CD4-positive, alpha-beta memory T cell (primary cell): ENCODE measurements around the gene GOLGA5. TPM values are rescaled to one million over a fixed set of nuclear protein-coding genes. Genes with fewer than 3 reads are reported as not detected.
"Not testable (repeated sequence)": the region's sequence is repeated elsewhere in the genome, so short reads cannot be mapped to it uniquely, and the experiment has no call there.

Experiments
- CTCF ChIA-PET: fragments of 350-600 bp; sonication (Branson Sonifier 250); formaldehyde crosslinking; loops from one replicate; lab custom pipeline; 2021; ENCODE audit warnings: inconsistent platforms; ENCODE audit not compliant: partially characterized antibody; lab: Charles Lee
- POLR2A ChIA-PET: fragments of 350-600 bp; sonication (Branson Sonifier 250); formaldehyde crosslinking; loops from one replicate; lab custom pipeline; 2021; ENCODE audit not compliant: partially characterized antibody; lab: Charles Lee
- DNase-seq, 5 donors: peaks; one replicate each; pipeline versions ENCODE4 v3.0.0 to v3.0.0-alpha.2; 2020 to 2022; ENCODE audit warnings: mixed read lengths in 1 of 5
- H3K27ac ChIP-seq: one replicate; pipeline ENCODE4 v1.7.0; 2013; ENCODE audit warnings: low read depth, low read length
- H3K27me3 ChIP-seq: 2 replicates; pipeline ENCODE4 v1.7.0; 2013; ENCODE audit warnings: mild to moderate bottlenecking, low read length, moderate library complexity; ENCODE audit not compliant: insufficient read depth
- H3K36me3 ChIP-seq: 2 replicates; pipeline ENCODE4 v1.7.0; 2013; ENCODE audit warnings: mild to moderate bottlenecking, low read length, moderate library complexity; ENCODE audit not compliant: insufficient read depth
- H3K4me1 ChIP-seq: 2 replicates; pipeline ENCODE4 v1.7.0; 2013; ENCODE audit warnings: mild to moderate bottlenecking, low read length, moderate library complexity; ENCODE audit not compliant: insufficient read depth
- H3K4me3 ChIP-seq, 2 donors: one replicate each; pipeline ENCODE4 v1.7.0; 2013; ENCODE audit warnings: low read length in 2 of 2, mild to moderate bottlenecking in 1 of 2
- H3K9me3 ChIP-seq, 2 donors: one replicate each; pipeline ENCODE4 v1.7.0; 2013; ENCODE audit warnings: low read length in 2 of 2, control low read depth in 1 of 2; ENCODE audit not compliant: control insufficient read depth in 1 of 2
- H3K27ac Mint-ChIP-seq, 7 donors: one replicate each; pipeline ENCODE4 v1.8.0; 2020 to 2021; ENCODE audit warnings: mixed read lengths in 7 of 7, mild to moderate bottlenecking in 6 of 7, inconsistent platforms in 3 of 7, moderate library complexity in 3 of 7
- H3K27me3 Mint-ChIP-seq, 2 donors: one replicate each; pipeline ENCODE4 v1.8.0; 2020 to 2021; ENCODE audit warnings: mixed read lengths in 2 of 2
- H3K36me3 Mint-ChIP-seq, 2 donors: one replicate each; pipeline ENCODE4 v1.8.0; 2020 to 2021; ENCODE audit warnings: mixed read lengths in 2 of 2, inconsistent platforms in 1 of 2, mild to moderate bottlenecking in 1 of 2
- H3K4me1 Mint-ChIP-seq, 4 donors: one replicate each; pipeline ENCODE4 v1.8.0; 2020 to 2021; ENCODE audit warnings: mixed read lengths in 4 of 4, mild to moderate bottlenecking in 1 of 4
- H3K4me3 Mint-ChIP-seq, 8 donors: one replicate each; pipeline ENCODE4 v1.8.0; 2020 to 2021; ENCODE audit warnings: mixed read lengths in 8 of 8, mild to moderate bottlenecking in 7 of 8, moderate library complexity in 6 of 8, inconsistent platforms in 3 of 8
- H3K9me3 Mint-ChIP-seq, 8 donors: one replicate each; pipeline ENCODE4 v1.8.0; 2020 to 2021; ENCODE audit warnings: mixed read lengths in 8 of 8, mild to moderate bottlenecking in 5 of 8, inconsistent platforms in 3 of 8, moderate library complexity in 1 of 8
- intact Hi-C: fragments of 100-400 bp; cut with micrococcal nuclease; formaldehyde crosslinking; loops from one replicate; pipeline ENCODE4 v1.15.1; 2023
- polyA plus RNA-seq, 2 donors: library from polyadenylated mRNA; unstranded; fragments of 300-500 nt; fragmentation: Illumina TruSeq; gene quantifications; one replicate each; pipeline ENCODE4 v1.2.3, GENCODE V29; 2021
- total RNA-seq, 2 experiments: library from RNA; stranded (reverse); gene quantifications; one replicate each; pipeline ENCODE4 v1.2.3, GENCODE V29; 2021

The GOLGA5 gene
- total and polyA plus RNA-seq, 4 experiments from 2014 or later, result 18.0 to 29.8 (median 27.1) TPM

- no peaks in the 10 kb centered on the region for H3K27me3 ChIP-seq
- H3K27ac ChIP-seq, result no peak overlapping the region
- Mint-ChIP-seq H3K4me1 (peaks cover 18 to 62% (median 43%) of the 10 kb centered on the region in 4 donors), H3K27me3 (peaks cover 0 to 2% of the 10 kb centered on the region in 2 donors), H3K36me3 (peaks cover 9% of the 10 kb centered on the region in 2 donors), H3K9me3 (peaks cover 0 to 9% (median 4%) of the 10 kb centered on the region in 8 donors), H3K27ac (peak overlapping the region in 6 of 7 donors; percentile 39 to 71 (median 56)), H3K4me3 (peak overlapping the region in 6 of 8 donors; percentile 1 to 69 (median 10))
- no peaks in the 10 kb centered on the region for H3K9me3 ChIP-seq
- intact Hi-C loops, result no loop called here
- no peak overlapping the region for H3K4me3 ChIP-seq
- DNase-seq, result no peak
- H3K36me3 ChIP-seq, result no peaks in the 10 kb centered on the region
- ChIA-PET CTCF (interaction anchor here (1.3 kb wide), 2 partner anchors 8 to 266 kb away, joined by 3 to 4 read pairs; no protein-coding TSS in a partner anchor), POLR2A (interaction anchor here (0.7 to 0.8 kb wide), 2 partner anchors 14 to 51 kb away, joined by 3 read pairs; no protein-coding TSS in a partner anchor)
- peaks cover 61% of the 10 kb centered on the region for H3K4me1 ChIP-seq
Measured at GRCh38 chr14:92847278-92847677, 53.2 kb downstream of the GOLGA5 start.

GRCh38 chr14:92847749-92848148 is 53.6 kb downstream of the GOLGA5 start:
- Mint-ChIP-seq H3K27me3 (peaks cover 0 to 2% of the 10 kb centered on the region in 2 donors), H3K4me1 (peaks cover 19 to 66% (median 45%) of the 10 kb centered on the region in 4 donors), H3K36me3 (peaks cover 7 to 11% of the 10 kb centered on the region in 2 donors), H3K27ac (peak overlapping the region; percentile 39 to 79 (median 54)), H3K4me3 (peak overlapping the region in 3 of 8 donors; percentile 9 to 69 (median 51)), H3K9me3 (peaks cover 0 to 14% (median 7%) of the 10 kb centered on the region in 8 donors)
- Histone ChIP-seq H3K4me3 (no peak overlapping the region), H3K4me1 (peaks cover 66% of the 10 kb centered on the region), H3K9me3 (no peaks in the 10 kb centered on the region), H3K27me3 (no peaks in the 10 kb centered on the region), H3K27ac (no peak overlapping the region), H3K36me3 (no peaks in the 10 kb centered on the region)
- CTCF ChIA-PET, result interaction anchor here (1.3 kb wide), 2 partner anchors 8 to 265 kb away, joined by 3 to 4 read pairs; no protein-coding TSS in a partner anchor
- POLR2A ChIA-PET, result interaction anchor here (0.7 to 0.8 kb wide), 2 partner anchors 14 to 51 kb away, joined by 3 read pairs; no protein-coding TSS in a partner anchor
- intact Hi-C loops, result no loop called here
- no peak for DNase-seq

- Histone ChIP-seq H3K27ac (no peak overlapping the region), H3K9me3 (no peaks in the 10 kb centered on the region), H3K4me1 (peaks cover 77% of the 10 kb centered on the region), H3K27me3 (no peaks in the 10 kb centered on the region), H3K4me3 (no peak overlapping the region), H3K36me3 (no peaks in the 10 kb centered on the region)
- peaks cover 2% of the 10 kb centered on the region in 2 donors for H3K27me3 Mint-ChIP-seq
- H3K9me3 Mint-ChIP-seq, result peaks cover 0 to 17% (median 13%) of the 10 kb centered on the region in 8 donors
- ChIA-PET POLR2A (interaction anchor here (1.1 to 1.2 kb wide), 2 partner anchors 27 to 268 kb away, joined by 3 read pairs; no protein-coding TSS in a partner anchor), CTCF (no interaction called here)
- H3K4me3 Mint-ChIP-seq, result peak overlapping the region in 4 of 8 donors; percentile 1 to 38 (median 10)
- peaks cover 24 to 75% (median 52%) of the 10 kb centered on the region in 4 donors for H3K4me1 Mint-ChIP-seq
- peak overlapping the region in 6 of 7 donors; percentile 8 to 86 (median 45) for H3K27ac Mint-ChIP-seq
- intact Hi-C loops, result no loop called here
- H3K36me3 Mint-ChIP-seq, result peaks cover 2 to 7% of the 10 kb centered on the region in 2 donors
- DNase-seq, result no peak
Measured at GRCh38 chr14:92848887-92849286, 54.8 kb downstream of the GOLGA5 start.

GRCh38 chr14:92850492-92850891 is 56.4 kb downstream of the GOLGA5 start:
- no peak for DNase-seq
- H3K27me3 Mint-ChIP-seq, result peaks cover 2% of the 10 kb centered on the region in 2 donors
- ChIA-PET CTCF (no interaction called here), POLR2A (interaction anchor here (1.1 kb wide), 1 partner anchor 266 kb away, joined by 3 read pairs; the partner anchor contains the start of gene ITPK1)
- peaks cover 78% of the 10 kb centered on the region for H3K4me1 ChIP-seq
- no peak overlapping the region for H3K27ac ChIP-seq
- H3K9me3 ChIP-seq, result no peaks in the 10 kb centered on the region
- H3K27ac Mint-ChIP-seq, result peak overlapping the region in 4 of 7 donors; percentile 9 to 37 (median 24)
- H3K9me3 Mint-ChIP-seq, result peaks cover 0 to 24% (median 22%) of the 10 kb centered on the region in 8 donors
- intact Hi-C loops, result no loop called here
- no peak overlapping the region for H3K4me3 ChIP-seq
- H3K4me3 Mint-ChIP-seq, result peak overlapping the region in 2 of 8 donors; percentile 48 to 61
- H3K36me3 Mint-ChIP-seq, result peaks cover 2 to 14% of the 10 kb centered on the region in 2 donors
- peaks cover 24 to 75% (median 52%) of the 10 kb centered on the region in 4 donors for H3K4me1 Mint-ChIP-seq
- no peaks in the 10 kb centered on the region for H3K36me3 ChIP-seq
- H3K27me3 ChIP-seq, result no peaks in the 10 kb centered on the region

GRCh38 chr14:92853136-92853535 is 59.0 kb downstream of the GOLGA5 start:
- peak overlapping the region in 6 of 8 donors; percentile 24 to 46 (median 42) for H3K4me3 Mint-ChIP-seq

GRCh38 chr14:92860049-92860840 is 66.1 kb downstream of the GOLGA5 start:
- POLR2A ChIA-PET, result no interaction called here

More at GRCh38 chr14:92853136-92853535, 59.0 kb downstream of the GOLGA5 start:
- intact Hi-C loops, H3K4me3 ChIP-seq, H3K9me3 ChIP-seq, H3K27me3 ChIP-seq, H3K27ac ChIP-seq, H3K27me3 Mint-ChIP-seq, POLR2A ChIA-PET, H3K36me3 ChIP-seq: not testable (repeated sequence)
- H3K4me1 Mint-ChIP-seq, result peaks cover 9 to 52% (median 31%) of the 10 kb centered on the region in 4 donors
- peak overlapping the region in 1 of 7 donors; percentile 41 for H3K27ac Mint-ChIP-seq
- peaks cover 0 to 35% (median 27%) of the 10 kb centered on the region in 8 donors for H3K9me3 Mint-ChIP-seq
- CTCF ChIA-PET, result interaction anchor here (1.2 kb wide), 1 partner anchor 260 kb away, joined by 4 read pairs; no protein-coding TSS in a partner anchor
- H3K36me3 Mint-ChIP-seq, result peaks cover 3 to 16% of the 10 kb centered on the region in 2 donors
- peak; percentile 22 to 53 (median 44) for DNase-seq
- peaks cover 55% of the 10 kb centered on the region for H3K4me1 ChIP-seq

More at GRCh38 chr14:92860049-92860840, 66.1 kb downstream of the GOLGA5 start:
- Histone ChIP-seq H3K9me3 (no peaks in the 10 kb centered on the region), H3K27ac (no peak overlapping the region), H3K4me3 (no peak overlapping the region), H3K4me1 (no peaks in the 10 kb centered on the region), H3K36me3 (no peaks in the 10 kb centered on the region), H3K27me3 (no peaks in the 10 kb centered on the region)
- peaks cover 2 to 5% of the 10 kb centered on the region in 2 donors for H3K27me3 Mint-ChIP-seq
- peaks cover 0 to 19% (median 8%) of the 10 kb centered on the region in 8 donors for H3K9me3 Mint-ChIP-seq
- H3K4me3 Mint-ChIP-seq, result no peak overlapping the region
- no peak for DNase-seq
- intact Hi-C loops, result no loop called here
- peaks cover 3 to 4% of the 10 kb centered on the region in 2 donors for H3K36me3 Mint-ChIP-seq
- no peak overlapping the region for H3K27ac Mint-ChIP-seq
- CTCF ChIA-PET, result no interaction called here
- no peaks in the 10 kb centered on the region for H3K4me1 Mint-ChIP-seq
